GM19328 (cell line): ENCODE results near the gene NELL1.

Experiments used
- ATAC-seq: cut with Tn5 transposase; IDR thresholded peaks from one replicate; pipeline ENCODE4 v1.9.1; 2021; ENCODE audit warnings: mild to moderate bottlenecking, moderate library complexity; ENCODE audit not compliant: unreplicated experiment

Gene NELL1

GRCh38 chr11:21301981-21302380 is 632.6 kb downstream of the NELL1 start:
- ATAC-seq: no peak

GRCh38 chr11:21306739-21307358 is 637.5 kb downstream of the NELL1 start:
- no peak for ATAC-seq

- ATAC-seq: no peak
Observed at GRCh38 chr11:21307874-21308273, 638.5 kb downstream of the NELL1 start.

GRCh38 chr11:21316591-21316990 is 647.2 kb downstream of the NELL1 start:
- no peak for ATAC-seq

- no peak for ATAC-seq
Observed at GRCh38 chr11:21321072-21321471, 651.7 kb downstream of the NELL1 start.

GRCh38 chr11:21321530-21321929 is 652.1 kb downstream of the NELL1 start:
- no peak for ATAC-seq

GRCh38 chr11:21323617-21324016 is 654.2 kb downstream of the NELL1 start:
- ATAC-seq: no peak

GRCh38 chr11:21343204-21343603 is 673.8 kb downstream of the NELL1 start:
- no peak for ATAC-seq

GRCh38 chr11:21346361-21346760 is 677.0 kb downstream of the NELL1 start:
- no peak for ATAC-seq

GRCh38 chr11:21350613-21351012 is 681.2 kb downstream of the NELL1 start:
- ATAC-seq: no peak

- ATAC-seq: no peak
Observed at GRCh38 chr11:21353425-21353824, 684.0 kb downstream of the NELL1 start.

- ATAC-seq: no peak
Observed at GRCh38 chr11:21364866-21365624, 695.7 kb downstream of the NELL1 start.

GRCh38 chr11:21369947-21370346 is 700.6 kb downstream of the NELL1 start:
- no peak for ATAC-seq

- no peak for ATAC-seq
Observed at GRCh38 chr11:21371044-21371443, 701.7 kb downstream of the NELL1 start.

- ATAC-seq: no peak
Observed at GRCh38 chr11:21372672-21373071, 703.3 kb downstream of the NELL1 start.

GRCh38 chr11:21374376-21374775 is 705.0 kb downstream of the NELL1 start:
- no peak for ATAC-seq

- no peak for ATAC-seq
Observed at GRCh38 chr11:21385669-21386440, 716.5 kb downstream of the NELL1 start.

- no peak for ATAC-seq
Observed at GRCh38 chr11:21390430-21390829, 721.0 kb downstream of the NELL1 start.

- ATAC-seq: no peak
Observed at GRCh38 chr11:21396342-21397008, 727.1 kb downstream of the NELL1 start.

GRCh38 chr11:21398195-21398594 is 728.8 kb downstream of the NELL1 start:
- ATAC-seq: no peak

- no peak for ATAC-seq
Observed at GRCh38 chr11:21401496-21401895, 732.1 kb downstream of the NELL1 start.
